ENCODE results near the gene NR4A3.

Gene NR4A3

GRCh38 chr9:99814359-99814758, 7.3 kb upstream of the NR4A3 start:
- no peak for DNase-seq (ENCODE audit: low spot score)

GRCh38 chr9:99816392-99816791, 5.3 kb upstream of the NR4A3 start:
- DNase-seq (ENCODE audit: low spot score) = no peak

GRCh38 chr9:99818500-99818899, 3.2 kb upstream of the NR4A3 start:
- DNase-seq (ENCODE audit: low spot score) = peak; percentile 50

- peak; percentile 94 for DNase-seq (ENCODE audit: low spot score)
These were observed 2.4 kb upstream of the NR4A3 start for GRCh38 chr9:99819123-99819855.

GRCh38 chr9:99819856-99820684, 1.6 kb upstream of the NR4A3 start:
- DNase-seq (ENCODE audit: low spot score) = peak; percentile 95

- peak; percentile 90 for DNase-seq (ENCODE audit: low spot score)
These were observed 845 bp upstream of the NR4A3 start for GRCh38 chr9:99820685-99821395.

- peak; percentile 66 for DNase-seq (ENCODE audit: low spot score)
These were observed 572 bp downstream of the NR4A3 start for GRCh38 chr9:99822109-99822805.

- peak; percentile 32 for DNase-seq (ENCODE audit: low spot score)
These were observed 1.3 kb downstream of the NR4A3 start for GRCh38 chr9:99822806-99823591.

- peak; percentile 33 for DNase-seq (ENCODE audit: low spot score)
These were observed 2.1 kb downstream of the NR4A3 start for GRCh38 chr9:99823681-99824377.

GRCh38 chr9:99824378-99825171, 2.9 kb downstream of the NR4A3 start:
- peak; percentile 68 for DNase-seq (ENCODE audit: low spot score)

- no peak for DNase-seq (ENCODE audit: low spot score)
These were observed 3.7 kb downstream of the NR4A3 start for GRCh38 chr9:99825172-99826046.

GRCh38 chr9:99826579-99826978, 4.9 kb downstream of the NR4A3 start:
- DNase-seq (ENCODE audit: low spot score) = no peak

- DNase-seq (ENCODE audit: low spot score) = no peak
These were observed 5.6 kb downstream of the NR4A3 start for GRCh38 chr9:99827244-99827643.

- DNase-seq (ENCODE audit: low spot score) = no peak
These were observed 6.3 kb downstream of the NR4A3 start for GRCh38 chr9:99828054-99828416.

- DNase-seq (ENCODE audit: low spot score) = no peak
These were observed 6.9 kb downstream of the NR4A3 start for GRCh38 chr9:99828417-99829176.

- DNase-seq (ENCODE audit: low spot score) = no peak
These were observed 10.3 kb downstream of the NR4A3 start for GRCh38 chr9:99831857-99832557.

GRCh38 chr9:99832558-99832864, 10.8 kb downstream of the NR4A3 start:
- DNase-seq (ENCODE audit: low spot score) = no peak

- DNase-seq (ENCODE audit: low spot score) = no peak
These were observed 12.1 kb downstream of the NR4A3 start for GRCh38 chr9:99833735-99834134.

Data from NAMALWA (cell line).